ENCODE measurements around the gene PAPSS2.
A peak's percentile ranks its signal among the peaks of the same experiment; 100 is the strongest.
"Not testable (repeated sequence)": the region's sequence is repeated elsewhere in the genome, so short reads cannot be mapped to it uniquely, and the experiment has no call there.

The PAPSS2 gene

DNA sequence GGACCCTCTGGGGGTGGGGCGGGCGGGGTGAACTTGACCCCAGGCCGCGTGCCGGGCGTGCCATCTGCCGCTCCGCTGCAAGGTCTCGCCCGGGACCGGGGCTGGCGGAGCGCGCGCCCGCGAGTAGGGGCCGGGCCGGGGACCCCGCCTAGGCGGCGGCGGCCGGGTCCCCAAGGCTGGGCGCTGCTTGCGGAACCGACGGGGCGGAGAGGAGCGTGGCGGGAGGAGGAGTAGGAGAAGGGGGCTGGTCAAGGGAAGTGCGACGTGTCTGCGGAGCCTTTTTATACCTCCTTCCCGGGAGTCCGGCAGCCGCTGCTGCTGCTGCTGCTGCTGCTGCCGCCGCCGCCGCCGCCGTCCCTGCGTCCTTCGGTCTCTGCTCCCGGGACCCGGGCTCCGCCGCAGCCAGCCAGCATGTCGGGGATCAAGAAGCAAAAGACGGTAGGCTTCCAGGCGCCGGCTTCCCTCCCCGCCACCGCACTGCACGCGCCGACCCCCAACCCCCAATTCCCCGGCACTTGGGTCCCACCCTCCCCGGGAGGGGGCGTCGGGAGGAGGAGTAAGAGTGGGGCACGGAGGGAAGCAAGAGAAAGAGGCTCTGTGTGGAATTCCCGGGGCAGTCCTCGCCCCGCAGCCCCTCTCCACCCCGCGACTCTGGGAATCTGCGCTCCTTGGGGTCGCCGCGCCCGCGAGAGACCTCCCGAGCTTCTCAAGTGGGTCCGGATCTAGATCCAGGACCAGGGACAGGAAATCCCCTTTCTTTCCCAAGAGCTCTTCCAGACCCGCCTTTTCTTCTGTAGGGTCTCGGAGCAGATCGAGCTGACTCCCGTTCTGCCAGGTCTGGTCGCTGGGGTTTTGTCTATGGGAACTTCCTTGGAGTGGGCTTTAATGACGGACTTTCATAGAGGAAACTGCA is at the start of gene PAPSS2:
Gene PAPSS2 (plus strand): TSS at position 308 of the 913 bp plus-strand sequence. CDS start 104 bp downstream, at position 412.
- no peak for DNase-seq (ENCODE audit: low spot score)

DNA sequence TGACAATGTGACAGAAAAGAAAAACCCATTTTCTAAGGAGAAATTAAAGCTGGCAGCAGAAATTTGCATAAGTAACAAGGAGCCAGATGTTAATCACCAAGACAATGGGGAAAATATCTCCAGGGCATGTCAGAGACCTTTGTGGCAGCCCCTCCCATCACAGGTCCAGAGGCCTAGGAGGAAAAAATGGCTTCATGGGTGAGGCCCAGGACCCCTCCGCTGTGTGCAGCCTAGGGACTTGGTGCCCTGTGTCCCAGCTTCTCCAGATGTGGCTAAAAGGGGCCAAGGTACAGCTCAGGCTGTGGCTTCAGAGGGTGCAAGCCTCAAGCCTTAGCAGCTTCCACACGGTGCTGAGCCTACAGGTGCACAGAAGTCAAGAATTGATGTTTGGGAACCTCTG is 48.3 kb upstream of the PAPSS2 start:
- not testable (repeated sequence) for DNase-seq (ENCODE audit: low spot score)

DNA sequence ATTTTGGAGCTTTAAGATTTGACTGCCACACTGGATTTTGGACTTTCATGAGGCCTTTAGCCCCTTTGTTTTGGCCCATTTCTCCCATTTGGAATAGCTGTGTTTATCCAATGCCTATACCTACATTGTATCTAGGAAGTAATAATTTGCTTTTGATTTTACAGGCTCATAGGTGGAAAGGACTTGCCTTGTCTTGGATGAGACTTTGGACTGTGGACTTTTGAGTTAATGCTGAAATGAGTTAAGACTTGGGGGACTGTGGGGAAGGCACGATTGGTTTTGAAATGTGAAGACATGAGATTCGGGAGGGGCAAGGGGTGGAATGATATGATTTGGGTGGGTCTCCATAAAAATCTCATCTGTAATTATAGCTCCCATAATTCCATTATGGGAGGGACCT is 47.6 kb upstream of the PAPSS2 start:
- no peak for DNase-seq (ENCODE audit: low spot score)

DNA sequence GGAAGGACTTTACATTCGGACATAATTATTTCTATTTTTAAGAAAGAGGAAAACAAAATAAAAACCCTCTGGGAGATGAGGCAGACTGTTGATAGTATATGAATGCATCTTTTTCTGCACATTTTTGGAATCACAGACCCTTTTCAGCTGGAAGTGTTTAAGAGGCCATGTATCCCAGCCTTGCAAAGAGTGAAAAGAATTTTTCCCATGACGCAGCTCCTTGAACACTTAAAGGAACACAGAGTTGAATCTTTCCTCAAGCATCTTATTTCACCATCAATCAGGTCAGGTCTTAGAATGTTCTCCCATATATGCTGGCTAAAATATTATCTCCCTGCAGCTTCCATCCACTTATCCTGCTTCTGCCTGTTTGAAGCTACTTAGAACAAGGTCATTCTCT is 45.9 kb upstream of the PAPSS2 start:
- DNase-seq (ENCODE audit: low spot score): no peak

DNA sequence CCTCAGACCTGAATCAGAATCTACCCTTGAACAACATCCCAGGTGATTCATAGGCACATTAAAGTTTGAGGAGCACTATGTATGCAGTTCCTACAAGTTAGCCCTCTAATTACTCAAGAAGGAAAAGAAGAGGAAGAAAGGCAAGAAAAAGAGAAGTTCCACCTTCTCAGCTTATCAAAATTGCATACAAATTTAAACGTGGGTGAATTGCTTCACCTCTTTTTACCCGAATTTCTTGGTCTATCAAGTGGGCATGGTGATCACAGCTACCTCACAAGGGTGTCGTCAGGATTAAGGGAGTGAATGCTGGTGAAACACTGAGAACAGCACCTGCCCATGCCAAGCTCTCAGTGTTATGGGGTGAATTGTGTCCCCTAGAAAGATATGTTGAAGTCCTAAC is 43.8 kb upstream of the PAPSS2 start:
- DNase-seq (ENCODE audit: low spot score): no peak

DNA sequence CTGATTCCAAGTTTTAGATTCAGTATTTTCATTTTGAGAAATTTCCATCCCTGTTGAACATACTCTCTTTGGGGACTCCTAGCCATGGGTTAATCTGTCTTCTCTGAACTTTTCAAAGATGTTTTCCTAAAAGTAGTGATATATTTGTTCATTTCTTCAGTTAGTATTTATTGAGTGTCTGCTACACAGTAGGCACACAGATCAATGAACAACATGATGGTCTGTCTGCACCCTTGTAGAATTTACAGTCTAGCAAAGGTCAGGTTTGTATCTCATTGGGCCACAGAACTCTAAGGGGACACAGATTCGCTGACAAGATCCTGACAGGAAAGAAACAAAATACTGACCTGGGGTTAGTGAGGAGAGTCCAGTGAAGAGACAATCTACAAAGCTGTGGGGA is 42.2 kb upstream of the PAPSS2 start:
- no peak for DNase-seq (ENCODE audit: low spot score)

DNA sequence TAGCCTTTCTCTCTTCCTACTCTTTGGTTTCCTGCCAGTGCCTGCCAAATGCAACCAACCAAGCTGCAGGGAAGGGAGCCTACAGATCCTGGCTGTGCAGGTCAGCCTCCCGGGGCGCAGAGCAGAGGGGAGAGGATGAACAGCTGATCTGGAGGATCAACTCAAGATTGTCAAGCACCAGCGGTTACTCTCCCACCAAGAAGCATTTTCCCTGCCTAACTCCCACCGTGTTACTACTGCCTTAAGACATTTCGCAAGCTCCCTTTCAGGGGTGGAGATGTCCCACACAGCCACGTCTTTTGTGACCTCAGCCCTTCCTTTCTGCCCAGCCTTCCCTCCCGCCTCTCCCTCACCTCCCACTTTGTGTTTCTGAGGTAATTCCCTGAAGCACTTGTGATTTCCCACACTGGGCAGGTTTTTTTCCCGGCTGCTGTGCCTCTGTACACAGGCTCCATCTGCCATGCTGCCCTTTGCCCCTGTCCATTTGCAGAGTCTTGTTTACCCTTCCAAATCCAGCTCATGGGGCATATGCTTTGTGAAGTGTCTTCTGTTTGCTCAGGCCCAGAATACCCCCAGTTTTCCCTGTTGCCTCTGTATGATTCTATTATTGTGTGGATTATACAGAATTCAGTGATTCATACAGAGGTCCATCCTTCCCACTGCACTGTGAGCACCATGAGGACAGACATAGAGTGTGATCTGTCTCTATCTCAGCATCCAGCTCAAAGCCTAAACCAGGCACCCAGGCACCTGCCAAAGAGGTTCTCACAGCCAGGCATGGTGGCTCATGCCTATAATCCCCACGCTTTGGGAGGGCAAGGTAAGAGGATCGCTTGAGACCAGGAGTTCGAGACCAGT is 40.9 kb upstream of the PAPSS2 start:
- DNase-seq (ENCODE audit: low spot score): peak; percentile 34

DNA sequence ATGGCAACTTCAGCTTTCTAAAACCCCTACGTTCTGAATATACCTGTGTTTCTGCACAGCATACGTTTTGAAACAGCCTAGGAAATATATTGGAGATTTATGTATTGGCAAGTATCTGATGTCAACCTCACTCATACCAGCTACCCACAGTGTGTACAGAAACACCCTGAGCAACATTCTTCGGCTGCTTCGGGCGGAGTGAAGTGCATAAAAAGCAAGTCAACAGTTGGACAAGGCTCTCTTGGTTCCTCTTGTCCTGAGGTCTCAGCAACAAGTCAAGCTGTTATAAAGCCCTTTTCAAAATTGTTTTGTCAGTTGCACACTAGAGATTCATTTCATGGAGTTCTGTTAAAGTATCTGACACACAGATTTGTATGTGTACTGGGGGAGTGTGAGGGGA is 40.0 kb upstream of the PAPSS2 start:
- DNase-seq (ENCODE audit: low spot score): no peak

DNA sequence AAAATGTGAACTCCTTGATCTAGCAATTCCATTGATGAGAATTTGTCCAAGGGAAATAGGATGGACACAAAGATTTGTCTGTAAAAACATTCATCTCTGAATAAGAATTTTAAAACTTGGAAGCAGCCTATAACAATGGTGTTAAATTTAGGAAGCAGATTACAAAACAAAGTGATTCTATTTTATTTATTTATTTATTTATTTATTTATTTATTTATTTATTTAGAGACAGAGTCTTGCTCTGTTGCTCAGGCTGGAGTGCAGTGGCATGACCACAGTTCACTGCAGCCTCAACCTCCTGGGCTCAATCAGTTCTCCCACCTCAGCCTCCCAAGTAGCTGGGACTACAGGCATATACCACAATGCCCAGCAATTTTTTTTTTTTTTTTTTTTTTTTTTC is 38.2 kb upstream of the PAPSS2 start:
- DNase-seq (ENCODE audit: low spot score): not testable (repeated sequence)

DNA sequence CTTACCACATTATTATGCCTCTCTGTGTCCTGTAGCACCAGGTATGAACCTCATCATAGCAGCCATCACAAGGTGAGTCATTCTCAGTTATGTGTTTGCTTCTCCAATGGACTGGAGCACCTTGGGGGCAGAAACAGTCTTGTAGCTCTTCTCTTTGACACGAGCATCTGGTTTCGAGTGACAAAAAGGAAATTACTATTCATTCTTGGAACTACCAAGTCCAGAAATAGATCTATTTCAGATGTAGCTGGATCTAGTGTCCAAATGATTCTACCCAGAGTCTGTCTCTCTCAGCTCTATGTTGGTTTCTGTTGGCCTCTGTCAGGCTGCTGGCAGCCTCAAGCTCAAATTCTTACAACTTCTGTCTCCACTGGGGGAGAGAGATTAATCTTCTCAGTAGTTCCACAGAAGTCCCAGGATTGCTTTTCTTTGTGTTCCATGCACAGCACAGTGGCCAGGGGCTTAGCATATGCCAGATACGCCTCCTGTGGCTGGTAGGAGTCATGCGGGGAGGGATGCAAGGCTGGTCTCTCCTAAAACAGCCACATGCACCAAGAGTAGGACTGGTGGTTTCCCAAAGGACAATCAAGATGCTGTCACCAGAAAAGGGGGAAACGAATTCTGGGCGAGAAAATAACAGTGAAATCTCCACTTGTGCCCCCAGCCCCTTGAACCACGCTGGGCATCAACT is 37.2 kb upstream of the PAPSS2 start:
- DNase-seq (ENCODE audit: low spot score): peak; percentile 46

DNA sequence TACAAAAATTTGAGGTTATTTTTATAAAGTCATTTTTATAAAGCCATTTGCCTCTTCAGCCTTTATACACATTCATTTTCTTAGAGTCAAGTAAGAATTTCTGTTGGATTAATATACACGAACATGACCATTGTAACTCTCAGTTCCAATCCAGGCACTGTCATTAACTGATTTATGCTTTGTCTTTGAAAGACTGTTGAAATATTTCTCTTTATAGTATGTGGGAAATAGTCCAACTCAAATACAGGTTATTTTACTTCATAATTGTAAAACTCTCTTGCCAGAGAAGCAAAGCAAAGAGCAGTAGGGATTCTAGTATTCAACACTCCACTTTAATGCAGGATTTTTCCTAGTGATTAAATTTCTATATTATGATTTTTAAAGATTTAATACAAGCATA is 36.5 kb upstream of the PAPSS2 start:
- no peak for DNase-seq (ENCODE audit: low spot score)

DNA sequence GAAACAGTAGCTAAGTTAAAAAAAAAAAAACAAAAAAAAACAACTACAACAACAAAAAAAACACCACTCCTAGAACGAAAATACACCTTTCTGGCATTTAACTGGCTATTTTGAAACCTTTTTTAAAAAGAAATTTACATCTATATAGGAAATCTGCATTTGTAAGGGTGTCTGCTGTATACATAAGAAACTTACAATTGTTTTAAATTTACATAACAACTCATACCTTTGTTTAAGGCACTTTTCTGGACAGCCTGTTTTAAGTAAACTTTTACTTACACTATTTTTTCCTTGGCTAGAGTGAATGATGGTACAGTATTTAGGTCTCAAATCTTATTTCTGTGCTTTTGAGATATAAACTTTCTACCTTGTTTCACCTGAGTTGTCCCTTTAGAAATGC is 34.0 kb upstream of the PAPSS2 start:
- DNase-seq (ENCODE audit: low spot score): no peak

DNA sequence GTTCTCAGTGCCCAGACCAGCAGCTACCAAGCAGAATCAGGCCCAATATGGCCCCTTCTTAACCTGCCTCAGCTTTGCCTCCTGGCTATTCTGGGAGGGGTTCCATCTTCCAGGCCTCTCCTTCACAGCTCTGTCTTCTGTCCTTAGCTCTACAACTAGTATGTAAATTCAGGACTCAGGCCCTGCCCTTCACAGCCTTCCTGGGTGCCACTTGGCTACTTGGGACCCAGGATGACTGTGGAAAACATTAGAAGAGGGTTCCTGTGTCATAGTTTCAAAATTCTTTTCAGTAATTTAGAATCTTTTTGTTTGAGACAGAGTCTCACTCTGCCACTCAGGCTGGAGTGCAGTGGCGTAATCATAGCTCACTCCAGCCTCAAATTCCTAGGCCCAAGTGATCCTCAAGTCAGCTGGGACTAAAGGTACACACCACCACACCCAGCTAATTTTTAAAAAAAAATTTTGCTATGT is 33.2 kb upstream of the PAPSS2 start:
- DNase-seq (ENCODE audit: low spot score): no peak

DNA sequence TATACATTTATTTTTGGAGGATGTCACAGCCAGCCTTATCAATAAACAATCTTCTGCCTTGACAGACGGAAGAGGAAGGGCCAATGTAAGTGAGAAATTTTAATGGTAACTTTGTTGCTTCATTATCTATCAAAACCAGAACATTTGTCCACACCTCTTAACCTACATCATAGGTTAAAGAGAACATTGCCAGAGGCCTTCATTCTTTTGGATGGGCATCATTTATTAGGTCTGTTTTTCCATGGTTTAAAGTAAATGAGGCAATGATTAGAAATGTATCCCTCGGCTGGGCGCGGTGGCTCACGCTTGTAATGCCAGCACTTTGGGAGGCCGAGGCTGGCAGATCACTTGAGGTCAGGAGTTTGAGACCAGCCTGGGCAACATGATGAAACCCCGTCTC is 29.5 kb upstream of the PAPSS2 start:
- no peak for DNase-seq (ENCODE audit: low spot score)

DNA sequence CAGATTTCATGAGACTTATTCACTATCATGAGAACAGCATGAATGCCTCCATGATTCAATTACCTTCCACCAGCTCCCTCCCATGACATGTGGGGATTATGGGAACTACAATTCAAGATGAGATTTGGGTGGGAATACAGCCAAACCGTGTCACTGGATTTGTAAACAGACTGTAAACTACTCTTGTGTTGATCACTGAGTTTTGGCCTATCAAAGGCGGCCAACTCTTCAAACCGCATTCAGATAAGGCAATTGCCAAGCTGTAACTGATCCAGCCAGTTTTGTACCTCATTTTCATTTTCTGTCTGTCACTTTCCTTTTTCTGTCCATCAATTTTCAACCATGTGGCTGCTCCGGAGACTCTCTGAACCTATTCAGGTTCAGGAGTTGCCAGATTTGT is 27.2 kb upstream of the PAPSS2 start:
- no peak for DNase-seq (ENCODE audit: low spot score)

DNA sequence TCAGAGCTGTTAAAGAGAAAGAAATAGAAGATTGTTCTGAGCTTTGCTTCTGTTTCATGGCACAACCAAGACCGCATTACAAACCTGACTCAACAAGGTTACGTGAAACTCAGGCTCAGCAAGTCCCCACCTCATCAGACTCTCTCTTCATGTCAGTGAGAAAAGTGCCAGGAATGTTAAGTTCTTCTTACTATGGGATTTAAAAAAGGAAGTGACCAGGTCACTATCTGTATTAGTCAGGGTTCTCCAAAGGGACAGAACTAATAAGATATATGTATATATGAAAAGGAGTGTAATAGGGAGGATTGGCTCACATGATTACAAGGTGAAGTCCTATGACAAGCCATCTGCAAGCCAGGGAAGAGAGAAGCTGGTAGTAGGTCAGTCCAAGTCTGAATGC is 25.4 kb upstream of the PAPSS2 start:
- no peak for DNase-seq (ENCODE audit: low spot score)

DNA sequence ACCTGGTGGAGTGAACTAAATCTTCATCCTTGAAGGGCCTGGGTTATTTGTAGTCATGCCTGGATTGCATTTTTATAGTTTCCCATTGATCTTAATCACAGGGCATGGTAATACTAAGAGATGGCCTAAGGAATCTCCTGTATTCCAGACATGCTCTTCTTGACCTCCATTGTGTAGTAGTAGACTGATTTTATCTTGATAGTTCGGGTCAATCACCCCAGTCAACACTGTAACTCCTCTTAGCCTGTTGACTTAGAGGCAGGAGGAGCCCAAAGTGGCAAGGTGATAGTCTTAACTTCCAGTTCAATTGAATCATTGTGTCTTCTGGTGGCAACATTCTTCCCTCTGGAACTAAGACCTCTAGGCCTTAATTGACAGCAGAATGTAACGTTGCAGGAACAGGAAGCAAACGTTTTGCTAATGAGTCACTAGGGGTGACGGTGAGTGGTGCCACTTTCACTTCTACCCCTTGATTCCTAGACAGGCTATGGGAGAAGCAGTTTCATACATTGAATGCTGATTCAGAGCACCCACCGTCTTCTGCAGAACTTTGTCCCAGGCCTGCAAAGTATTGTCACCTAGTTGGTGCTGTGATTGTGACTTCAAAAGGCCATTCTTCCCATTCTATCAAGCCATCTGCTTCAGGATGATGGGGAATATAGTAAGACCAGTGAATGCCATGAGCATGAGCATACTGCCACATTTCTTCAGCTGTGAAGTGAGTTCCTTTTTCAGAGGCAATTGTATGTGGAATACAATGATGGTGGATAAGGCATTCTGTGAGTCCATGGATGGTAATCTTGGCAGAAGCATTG is 24.0 kb upstream of the PAPSS2 start:
- no peak for DNase-seq (ENCODE audit: low spot score)

DNA sequence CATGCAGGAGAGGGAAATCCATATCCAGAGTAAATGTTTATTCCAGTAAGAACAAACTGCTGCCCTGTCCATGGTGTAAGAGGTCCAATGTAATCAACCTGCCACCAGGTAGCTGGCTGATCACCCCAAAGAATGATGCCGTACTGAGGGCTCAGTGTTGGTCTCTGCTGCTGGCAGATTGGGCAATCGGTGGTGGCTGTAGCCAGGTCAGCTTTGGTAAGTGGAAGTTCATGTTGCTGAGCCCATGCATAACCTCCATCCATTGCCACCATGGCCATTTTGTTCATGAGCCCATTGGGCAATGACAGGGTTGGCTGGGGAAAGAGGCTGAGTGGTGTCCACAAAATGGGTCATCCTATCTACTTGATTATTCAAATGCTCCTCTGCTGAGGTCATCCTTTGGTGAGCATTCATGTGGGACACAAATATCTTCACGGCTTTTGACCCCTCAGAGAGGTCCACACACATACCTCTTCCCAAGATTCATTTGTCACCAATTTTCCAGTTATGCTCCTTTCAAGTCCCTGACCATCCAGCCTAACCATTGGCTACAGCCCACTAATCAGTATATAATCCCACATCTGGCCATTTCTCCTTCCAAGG is 23.3 kb upstream of the PAPSS2 start:
- DNase-seq (ENCODE audit: low spot score): no peak

DNA sequence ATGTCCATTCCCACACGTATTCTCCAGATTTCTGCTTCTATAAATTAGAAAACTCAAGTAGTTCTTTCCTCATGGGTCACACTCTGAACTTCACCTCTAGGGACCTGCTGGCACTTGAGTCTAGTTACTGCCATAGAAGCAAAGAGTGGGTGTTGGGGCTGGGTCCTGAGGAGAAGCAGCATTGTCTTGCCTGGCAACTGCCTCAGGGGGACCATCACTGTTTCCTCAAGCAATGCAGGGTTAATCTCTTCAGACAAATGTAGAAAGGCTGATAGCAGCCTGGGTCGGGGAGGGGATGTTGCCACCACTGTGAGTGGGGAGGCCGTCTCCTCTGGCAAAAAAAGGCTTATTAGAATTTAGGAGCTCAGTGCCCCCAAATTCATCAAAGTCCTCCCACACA is 20.2 kb upstream of the PAPSS2 start:
- DNase-seq (ENCODE audit: low spot score): no peak

DNA sequence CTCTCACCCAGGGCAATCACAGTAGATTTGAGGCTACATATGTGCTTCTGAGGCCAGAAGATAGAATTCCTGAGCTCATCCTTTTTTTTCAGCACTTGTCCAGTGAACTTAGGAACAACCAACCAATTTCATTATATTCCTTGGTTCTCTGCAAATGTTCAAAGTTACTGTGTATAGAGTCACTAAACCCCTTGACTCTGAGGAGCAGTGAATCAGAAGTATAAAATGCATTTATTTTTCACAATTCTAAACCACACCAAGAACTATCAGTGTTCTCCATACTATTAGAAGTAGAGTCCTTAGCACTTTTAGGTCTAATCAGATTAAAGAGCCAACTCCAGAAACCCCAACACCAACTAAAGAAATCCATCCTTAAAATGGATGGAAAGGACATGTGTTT is 19.6 kb upstream of the PAPSS2 start:
- DNase-seq (ENCODE audit: low spot score): no peak

DNA sequence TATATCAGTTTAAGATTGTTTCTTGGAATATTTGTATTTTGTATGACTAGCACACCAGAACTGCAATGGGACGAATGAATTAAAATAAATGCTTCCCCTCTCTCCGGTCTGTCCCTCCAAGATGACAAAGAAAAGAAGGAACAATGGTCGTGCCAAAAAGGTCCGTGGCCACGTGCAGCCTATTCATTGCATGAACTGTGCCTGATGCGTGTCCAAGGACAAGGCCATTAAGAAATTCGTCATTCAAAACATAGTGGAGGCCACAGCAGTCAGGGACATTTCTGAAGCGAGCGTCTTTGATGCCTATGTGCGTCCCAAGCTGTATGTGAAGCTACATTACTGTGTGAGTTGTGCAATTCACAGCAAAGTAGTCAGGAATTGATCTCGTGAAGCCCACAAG is 17.2 kb upstream of the PAPSS2 start:
- no peak for DNase-seq (ENCODE audit: low spot score)

Measured in HuH-7 (cell line).